ENCODE data around the gene PEAR1. TPM values are rescaled to one million over a fixed set of nuclear protein-coding genes. Genes with fewer than 3 reads are reported as not detected.

PEAR1 gene
- total RNA-seq, 1 experiment from 2014 or later: 10.8 TPM

GRCh38 chr1:156936721-156937220 is 43.3 kb downstream of the PEAR1 start:
- ChIA-PET POLR2A (no interaction called here), RAD21 (ENCODE audit: low non-redundant PET in 1 of 2, low total read pairs in 2 of 2, uncharacterized antibody in 2 of 2, unreplicated experiment in 2 of 2) (no interaction called here), CTCF (interaction anchor here (1.8 kb wide), 1 partner anchor 9 kb away, joined by 4 read pairs; no protein-coding TSS in a partner anchor)
- no peak overlapping the region for H2AFZ ChIP-seq (ENCODE audit: low read depth, low read length, poor library complexity, severe bottlenecking)
- no peaks in the 10 kb centered on the region for H4K20me1 ChIP-seq (ENCODE audit: insufficient read depth)
- no peak overlapping the region for H3K4me3 ChIP-seq (replicated peaks in 1 of 2; ENCODE audit: low read depth in 1 of 2, low read length in 2 of 2)
- no peaks in the 10 kb centered on the region for H3K9me3 ChIP-seq (ENCODE audit: control insufficient read depth in 1 of 2, insufficient read depth in 1 of 2, low read depth in 1 of 2, low read length in 2 of 2)
- H3K9ac ChIP-seq (ENCODE audit: low read length): no peak overlapping the region
- no peaks in the 10 kb centered on the region for H3K27me3 ChIP-seq (ENCODE audit: insufficient read depth, low read length)
- intact Hi-C loops (cut with micrococcal nuclease): no loop called here
- no peak for DNase-seq (ENCODE audit: low read depth, low spot score)
- H3K9me2 ChIP-seq (ENCODE audit: insufficient read depth): no peaks in the 10 kb centered on the region
- H3K4me2 ChIP-seq (ENCODE audit: low read length): no peak overlapping the region
- H3K79me2 ChIP-seq (ENCODE audit: insufficient read depth, low read length): no peaks in the 10 kb centered on the region
- no peak overlapping the region for H3K27ac ChIP-seq (ENCODE audit: low read depth, low read length)
- no peak for TF ChIP-seq ZBTB33 (IDR thresholded peaks at IDR 0.05; ENCODE audit: extremely low read depth, insufficient replicate concordance, low read length)
- no peak for TF ChIP-seq ZFX (IDR thresholded peaks at IDR 0.05)
- TF ChIP-seq CEBPB (IDR thresholded peaks at IDR 0.05; ENCODE audit: low read depth): no peak
- TF ChIP-seq TCF7L2 (IDR thresholded peaks at IDR 0.05; ENCODE audit: borderline replicate concordance, extremely low read depth, insufficient read depth, insufficient read length): no peak
- no peak for TF ChIP-seq SRF (IDR thresholded peaks at IDR 0.05; ENCODE audit: low read depth)
- TF ChIP-seq EZH2 (IDR thresholded peaks at IDR 0.05): no peak
- no peak for TF ChIP-seq SIN3A (IDR thresholded peaks at IDR 0.05; ENCODE audit: low read depth)
- TF ChIP-seq POLR2AphosphoS5 (IDR thresholded peaks at IDR 0.05; ENCODE audit: low read depth, low read length): no peak
- TF ChIP-seq REST (IDR thresholded peaks at IDR 0.05; ENCODE audit: low read depth): no peak
- TF ChIP-seq POLR2A (IDR thresholded peaks at IDR 0.05; ENCODE audit: borderline replicate concordance, extremely low read depth, insufficient read depth, insufficient read length): no peak
- no peak for TF ChIP-seq EGR1 (IDR thresholded peaks at IDR 0.05; ENCODE audit: low read depth)
- no peak for TF ChIP-seq ZNF274 (IDR thresholded peaks at IDR 0.05; ENCODE audit: low read depth, low read length)
- no peak for TF ChIP-seq ATF3 (IDR thresholded peaks at IDR 0.05)
- TF ChIP-seq SP1 (IDR thresholded peaks at IDR 0.05; ENCODE audit: low read depth): no peak
- no peak for TF ChIP-seq CTCF (IDR thresholded peaks at IDR 0.05 in 2 of 3, conservative IDR thresholded peaks at IDR 0.05 in 1 of 3; ENCODE audit: borderline replicate concordance in 1 of 3, insufficient read depth in 1 of 3, low read depth in 2 of 3, low read length in 2 of 3)
- no peak for TF ChIP-seq RAD21 (IDR thresholded peaks at IDR 0.05; ENCODE audit: low read depth)
- TF ChIP-seq FOSL1 (IDR thresholded peaks at IDR 0.05; ENCODE audit: low read depth): no peak
- no peak for TF ChIP-seq MAX (IDR thresholded peaks at IDR 0.05)
- no peak for TF ChIP-seq CBX3 (IDR thresholded peaks at IDR 0.05; ENCODE audit: low read depth)
- no peak for TF ChIP-seq ELF1 (IDR thresholded peaks at IDR 0.05; ENCODE audit: borderline replicate concordance, low read depth)
- ATAC-seq: no peak
- H3K36me3 ChIP-seq (ENCODE audit: control insufficient read depth in 1 of 2, insufficient read depth in 2 of 2, low read length in 2 of 2): peaks cover 4 to 6% of the 10 kb centered on the region in 2 experiments; a peak in 3 of 4 replicates
- no peaks in the 10 kb centered on the region for H3K4me1 ChIP-seq (ENCODE audit: control insufficient read depth in 1 of 2, insufficient read depth in 2 of 2, low read length in 2 of 2)
- no TSS peak for BruUV-seq (replicated peaks)
